Measurements from ENCODE around the gene ARFIP1.

ARFIP1 gene

GRCh38 chr4:152951348-152951747 lies 171.6 kb downstream of the ARFIP1 start:
- no peak for DNase-seq (ENCODE audit: low read depth)
- H3K4me3 ChIP-seq (ENCODE audit: low read depth, low read length): no peak overlapping the region

DNA sequence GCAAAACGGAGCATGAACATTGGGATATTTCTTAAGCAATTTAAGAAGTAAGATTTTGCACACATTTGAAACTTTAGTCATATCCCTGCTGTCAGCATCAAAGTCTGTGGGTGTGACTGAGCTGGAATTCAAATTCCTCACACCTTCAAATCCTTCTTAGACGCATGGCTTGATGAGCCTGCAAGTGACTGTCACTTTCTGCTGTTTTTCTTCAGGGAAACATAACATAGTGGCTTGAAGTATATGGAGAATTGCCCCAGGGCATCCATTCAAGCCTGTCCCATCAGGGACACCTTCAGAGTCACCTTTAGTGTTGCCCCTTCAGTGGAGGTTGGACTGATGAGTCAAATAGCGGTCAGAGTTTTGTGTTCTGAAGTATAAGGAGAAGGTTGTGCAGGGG lies 173.8 kb downstream of the ARFIP1 start:
- DNase-seq (ENCODE audit: low read depth): no peak
- no peak overlapping the region for H3K4me3 ChIP-seq (ENCODE audit: low read depth, low read length)

DNA sequence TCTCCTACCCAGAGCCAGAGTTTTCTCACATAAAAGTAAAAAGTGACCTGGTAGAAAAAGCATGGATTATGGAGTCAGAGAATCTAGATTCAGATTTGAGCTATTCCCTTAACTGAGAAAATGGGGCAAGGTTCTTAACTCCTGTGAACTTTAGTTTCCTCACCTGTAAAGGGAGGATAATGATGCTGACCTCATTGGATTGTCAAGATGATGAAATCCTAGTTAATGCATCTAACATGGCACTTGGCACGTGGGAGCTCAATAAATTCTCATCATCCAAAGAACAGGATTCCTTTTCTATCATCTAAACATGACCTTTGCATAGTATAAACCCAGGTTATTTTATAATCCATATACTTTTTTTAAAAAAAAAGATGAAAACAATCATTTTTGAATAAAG lies 175.0 kb downstream of the ARFIP1 start:
- no peak overlapping the region for H3K4me3 ChIP-seq (ENCODE audit: low read depth, low read length)
- DNase-seq (ENCODE audit: low read depth): no peak

DNA sequence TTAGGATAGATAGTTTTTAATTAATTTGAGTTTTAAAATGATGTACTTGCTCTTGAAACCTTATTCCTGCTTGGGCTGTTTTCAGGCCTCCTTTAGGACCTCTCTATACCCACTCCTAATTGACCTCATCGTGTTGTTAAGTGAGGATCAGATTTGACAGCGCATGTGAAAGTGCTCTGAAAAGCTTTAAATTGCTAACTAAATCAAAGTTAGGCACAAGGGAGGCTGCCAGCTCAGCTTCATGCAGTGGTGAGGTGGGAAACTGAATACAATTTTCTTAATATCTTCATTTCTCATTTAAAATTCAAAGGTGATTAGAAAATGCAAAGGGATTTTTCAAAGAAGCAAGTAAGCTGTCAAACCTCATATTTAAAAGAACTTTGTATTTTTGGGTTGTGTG lies 176.4 kb downstream of the ARFIP1 start:
- DNase-seq (ENCODE audit: low read depth): no peak
- no peak overlapping the region for H3K4me3 ChIP-seq (ENCODE audit: low read depth, low read length)

- no peak for DNase-seq (ENCODE audit: low read depth)
- H3K4me3 ChIP-seq (ENCODE audit: low read depth, low read length): no peak overlapping the region
These were observed 177.1 kb downstream of the ARFIP1 start for GRCh38 chr4:152956650-152957436.

GRCh38 chr4:152957437-152958171 lies 177.8 kb downstream of the ARFIP1 start:
- no peak for DNase-seq (ENCODE audit: low read depth)
- no peak overlapping the region for H3K4me3 ChIP-seq (ENCODE audit: low read depth, low read length)

DNA sequence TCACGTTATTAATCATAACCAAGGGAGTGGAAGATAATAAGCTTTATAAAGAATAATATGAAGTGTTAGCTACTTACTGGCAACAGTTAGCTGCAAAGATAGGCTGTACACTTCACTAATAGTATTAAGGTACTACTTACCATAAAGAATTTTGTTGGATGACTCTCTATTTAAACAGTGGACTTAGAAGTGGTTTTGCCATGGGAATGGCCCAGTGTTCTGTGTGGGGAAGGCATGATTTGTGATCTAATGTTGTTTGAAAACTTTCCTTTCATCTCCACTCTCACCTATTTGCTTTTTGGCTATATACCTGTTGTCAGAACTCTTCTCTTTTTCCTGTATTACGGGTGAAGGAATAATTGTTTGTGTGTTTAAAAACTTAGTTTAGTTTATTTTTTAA lies 179.3 kb downstream of the ARFIP1 start:
- DNase-seq (ENCODE audit: low read depth): no peak
- H3K4me3 ChIP-seq (ENCODE audit: low read depth, low read length): no peak overlapping the region

GRCh38 chr4:152960082-152960481 lies 180.3 kb downstream of the ARFIP1 start:
- no peak overlapping the region for H3K4me3 ChIP-seq (ENCODE audit: low read depth, low read length)
- no peak for DNase-seq (ENCODE audit: low read depth)

DNA sequence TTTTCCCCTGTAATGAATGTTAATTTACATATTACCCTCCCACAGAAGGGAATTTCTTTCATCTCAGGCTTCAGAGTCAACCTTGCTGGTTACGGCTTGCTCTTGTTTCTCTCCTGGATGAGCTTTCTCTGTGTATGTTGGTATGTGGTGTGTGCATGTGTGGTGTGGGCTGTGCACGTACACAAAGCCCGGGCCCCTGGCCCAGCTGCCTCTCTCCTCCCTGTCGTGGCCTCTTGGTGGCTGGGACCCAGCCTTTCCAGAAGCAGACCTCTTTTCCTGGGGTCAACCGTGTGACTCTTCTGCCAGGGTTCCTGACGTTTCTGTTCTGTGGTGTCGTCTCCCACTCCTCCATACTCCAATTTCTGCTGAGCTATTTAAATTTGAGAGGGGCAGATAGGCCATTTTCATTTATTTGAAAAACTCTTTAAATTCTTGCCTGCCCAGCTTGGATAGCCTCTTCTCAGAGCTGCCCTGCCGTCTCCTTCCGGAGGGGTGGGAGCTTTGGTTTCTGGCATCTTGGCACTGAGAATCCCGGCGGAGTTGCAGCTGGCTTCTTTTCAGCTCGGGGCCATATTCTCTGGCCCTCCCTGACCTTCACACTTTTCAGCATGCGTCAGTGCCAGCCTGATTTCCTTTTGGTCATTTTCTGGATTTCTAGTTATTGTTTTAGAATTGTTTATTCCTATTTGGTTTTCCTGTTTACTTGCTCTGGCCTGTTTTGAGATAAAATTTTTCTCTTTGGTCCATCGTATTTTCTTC lies 181.4 kb downstream of the ARFIP1 start:
- H3K4me3 ChIP-seq (ENCODE audit: low read depth, low read length): no peak overlapping the region
- no peak for DNase-seq (ENCODE audit: low read depth)

DNA sequence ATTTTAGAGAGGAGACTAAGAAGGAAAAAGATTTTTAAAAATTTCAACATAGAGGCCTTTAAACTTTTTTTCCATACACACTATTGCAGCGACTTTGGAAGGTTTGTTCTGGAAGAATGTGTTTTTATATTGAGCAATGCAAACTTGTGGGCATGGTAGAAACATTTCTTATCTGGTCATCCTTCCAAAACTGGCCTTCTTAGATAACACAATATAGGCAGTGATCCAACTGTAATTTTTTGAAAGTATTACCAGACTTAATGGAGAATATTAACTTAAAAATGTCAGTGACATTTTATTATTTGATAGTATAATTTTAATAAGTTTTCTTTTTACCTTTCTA lies 182.0 kb downstream of the ARFIP1 start:
- DNase-seq (ENCODE audit: low read depth): no peak
- no peak overlapping the region for H3K4me3 ChIP-seq (ENCODE audit: low read depth, low read length)
